GM10248 (cell line): ENCODE data around the gene PROK1.

Experiments
- CTCF ChIA-PET: fragments of 300-600 bp; sonication (Branson Sonifier 250); formaldehyde crosslinking; extraction: SDS; loops from one replicate; lab custom pipeline; 2021; ENCODE audit warnings: antibody characterized with exemption; lab: Yijun Ruan, JAX
- POLR2A ChIA-PET: fragments of 350-650 bp; sonication (Branson Sonifier 250); formaldehyde crosslinking; extraction: SDS; loops from one replicate; lab custom pipeline; 2020; ENCODE audit warnings: antibody characterized with exemption; lab: Yijun Ruan, JAX
- DNase-seq: peaks from one replicate; pipeline ENCODE4 v3.0.0; 2012; ENCODE audit errors: extremely low spot score
- CTCF ChIP-seq: IDR thresholded peaks from 2 replicates; pipeline ENCODE4 v1.5.1; 2012; ENCODE audit warnings: mild to moderate bottlenecking, low read depth; ENCODE audit errors: extremely low read depth, missing control alignments, control extremely low read depth

Gene PROK1

GRCh38 chr1:110482662-110483307 lies 31.8 kb downstream of the PROK1 start:
- no peak for DNase-seq
- ChIA-PET POLR2A (no interaction called here), CTCF (interaction anchor here (1.0 to 4.5 kb wide), 4 partner anchors 13 to 395 kb away, joined by 4 to 31 read pairs (median 8); no protein-coding TSS in a partner anchor)
- TF ChIP-seq CTCF: no peak

GRCh38 chr1:110483308-110483685 lies 32.3 kb downstream of the PROK1 start:
- DNase-seq: no peak
- no peak for TF ChIP-seq CTCF
- ChIA-PET POLR2A (no interaction called here), CTCF (interaction anchor here (1.0 to 4.5 kb wide), 4 partner anchors 12 to 395 kb away, joined by 4 to 31 read pairs (median 8); no protein-coding TSS in a partner anchor)

GRCh38 chr1:110484801-110485200 lies 33.9 kb downstream of the PROK1 start:
- POLR2A ChIA-PET: no interaction called here
- TF ChIP-seq CTCF: no peak
- DNase-seq: no peak
- CTCF ChIA-PET: interaction anchor here (1.0 to 4.9 kb wide), 4 partner anchors 12 to 172 kb away, joined by 3 to 33 read pairs (median 4); no protein-coding TSS in a partner anchor

DNA sequence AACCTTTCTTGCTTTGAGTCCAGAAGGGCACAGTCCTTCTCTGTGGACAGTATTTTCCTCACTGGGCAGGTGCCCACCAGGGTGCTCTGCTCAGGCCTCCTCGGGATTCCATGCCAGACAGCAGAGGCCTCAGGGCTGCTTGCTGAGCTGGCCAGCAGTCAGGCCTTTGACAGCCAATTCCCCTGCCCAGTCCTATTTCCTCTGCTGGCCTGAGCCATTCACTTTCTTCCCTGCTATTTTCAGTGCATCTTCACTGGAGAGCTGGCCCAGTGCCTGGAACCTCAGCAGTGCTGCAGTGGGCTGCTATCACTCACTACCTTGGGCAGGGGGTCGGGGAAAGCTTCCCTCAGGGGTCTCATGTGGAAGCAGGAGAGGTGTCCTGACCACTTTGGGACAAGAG lies 34.8 kb downstream of the PROK1 start:
- TF ChIP-seq CTCF: no peak
- ChIA-PET CTCF (interaction anchor here (1.0 to 4.9 kb wide), 3 partner anchors 11 to 173 kb away, joined by 3 to 33 read pairs (median 4); no protein-coding TSS in a partner anchor), POLR2A (no interaction called here)
- DNase-seq: no peak

DNA sequence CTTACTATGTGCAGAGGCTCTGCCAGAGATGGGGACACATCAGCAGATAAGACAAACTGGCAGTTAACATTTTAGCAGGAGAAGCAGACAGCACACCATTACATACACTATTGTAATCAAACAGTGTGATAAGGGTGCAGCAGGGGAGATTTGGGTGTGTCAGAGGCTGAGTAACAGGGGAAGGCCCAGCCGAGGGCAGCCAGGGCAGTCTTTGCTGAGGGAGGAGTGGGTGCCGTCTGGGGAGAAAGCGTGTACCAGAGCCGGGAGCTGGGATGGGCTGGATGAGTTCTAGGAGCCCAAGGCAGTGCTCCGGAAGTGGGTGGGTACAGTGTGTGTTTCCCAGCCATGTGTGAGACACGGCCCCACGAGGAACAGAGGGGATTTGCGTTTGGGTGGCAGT lies 36.8 kb downstream of the PROK1 start:
- DNase-seq: no peak
- POLR2A ChIA-PET: no interaction called here
- CTCF ChIA-PET: interaction anchor here (4.9 kb wide), 1 partner anchor 9 kb away, joined by 33 read pairs; no protein-coding TSS in a partner anchor
- no peak for TF ChIP-seq CTCF

DNA sequence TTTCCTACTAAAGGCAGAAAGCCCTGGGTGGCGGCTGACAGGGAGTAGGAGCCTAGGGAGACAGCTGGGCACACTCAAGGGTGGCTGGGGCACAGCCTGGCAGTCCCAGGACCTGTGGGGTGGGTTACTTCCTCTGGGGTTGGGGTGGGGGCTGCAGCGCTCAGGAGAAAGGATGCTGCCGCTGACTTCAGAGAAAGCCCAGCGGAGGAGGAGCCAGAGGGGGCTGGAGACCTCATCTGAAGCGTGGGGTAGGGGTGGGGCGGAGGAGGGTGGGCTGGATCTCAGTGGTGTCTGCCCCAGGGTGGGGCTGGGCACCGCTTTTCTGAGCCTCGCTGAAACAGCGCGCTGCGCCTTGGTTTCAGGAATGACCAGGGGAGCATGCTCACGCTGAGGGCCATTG lies 37.2 kb downstream of the PROK1 start:
- ChIA-PET CTCF (interaction anchor here (4.9 kb wide), 1 partner anchor 8 kb away, joined by 33 read pairs; no protein-coding TSS in a partner anchor), POLR2A (no interaction called here)
- no peak for TF ChIP-seq CTCF
- no peak for DNase-seq
